ENCODE results near the gene AMZ1.
"Not testable (repeated sequence)": the region's sequence is repeated elsewhere in the genome, so short reads cannot be mapped to it uniquely, and the experiment has no call there.

The AMZ1 gene

GRCh38 chr7:2714636-2715035, 26.6 kb downstream of the AMZ1 start:
- no peak for DNase-seq

- DNase-seq: no peak
Observed at GRCh38 chr7:2715341-2716231, 27.6 kb downstream of the AMZ1 start.

- no peak for DNase-seq
Observed at GRCh38 chr7:2716488-2716887, 28.5 kb downstream of the AMZ1 start.

DNA sequence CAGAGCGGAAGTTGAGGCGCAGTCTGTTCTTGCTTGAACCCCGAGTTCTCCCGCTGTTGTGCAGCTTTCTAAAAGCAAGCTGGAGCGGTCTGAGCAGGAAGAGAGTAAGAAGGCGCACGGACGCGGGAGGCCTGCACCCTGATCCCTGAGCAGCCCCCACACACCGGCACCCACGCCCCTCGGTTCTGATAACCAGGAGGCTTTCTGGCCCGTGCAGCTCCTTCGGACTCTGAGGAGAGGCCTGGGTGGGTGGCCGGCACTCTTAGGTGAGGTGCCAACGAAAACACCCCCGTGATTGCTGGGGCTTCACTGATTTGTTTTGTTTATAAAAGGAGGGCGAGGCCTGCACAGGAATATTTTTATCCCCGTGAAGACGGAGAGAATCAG, 28.9 kb downstream of the AMZ1 start:
- no peak for DNase-seq

GRCh38 chr7:2717293-2718261, 29.6 kb downstream of the AMZ1 start:
- DNase-seq: no peak

GRCh38 chr7:2718296-2718965, 30.4 kb downstream of the AMZ1 start:
- DNase-seq: no peak

DNA sequence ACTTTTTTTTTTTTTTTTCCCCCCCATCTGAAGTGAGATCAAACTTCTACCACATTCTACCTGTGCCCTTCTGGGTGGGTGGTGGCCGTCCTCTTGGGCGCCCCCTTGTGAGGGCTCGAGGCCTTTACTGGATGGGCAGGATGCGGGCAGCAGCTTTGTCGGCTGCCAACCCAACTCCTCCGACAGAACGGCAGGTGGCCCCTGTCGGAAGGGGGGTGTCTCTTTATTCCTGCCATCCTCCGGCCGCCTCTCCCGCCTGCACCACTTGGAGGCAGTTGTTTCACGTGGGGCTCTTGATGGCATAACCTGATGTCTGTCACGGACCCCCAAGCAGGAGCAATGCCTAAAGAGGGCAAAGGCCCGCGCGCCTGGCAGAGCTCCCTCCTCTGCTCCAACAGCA, 31.0 kb downstream of the AMZ1 start:
- DNase-seq: no peak

GRCh38 chr7:2720024-2720423, 32.0 kb downstream of the AMZ1 start:
- no peak for DNase-seq

- no peak for DNase-seq
Observed at GRCh38 chr7:2721842-2722241, 33.8 kb downstream of the AMZ1 start.

DNA sequence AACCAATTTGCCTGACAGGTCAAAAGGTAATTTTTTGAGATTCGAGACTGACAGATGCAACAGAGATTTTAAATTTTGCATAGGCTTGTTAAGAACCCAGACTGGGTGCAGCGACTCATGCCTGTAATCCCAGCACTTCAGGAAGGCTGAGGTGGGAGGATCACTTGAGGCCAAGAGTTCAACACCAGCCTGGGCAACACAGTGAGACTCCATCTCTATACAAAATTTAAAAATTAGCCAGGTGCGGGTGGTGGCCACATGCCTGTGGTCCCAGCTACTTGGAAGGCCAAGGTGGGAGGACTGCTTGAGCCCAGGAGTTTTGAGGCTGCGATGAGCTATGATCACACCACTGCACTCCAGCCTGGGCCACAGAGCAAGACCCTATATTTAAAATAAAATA, 34.6 kb downstream of the AMZ1 start:
- no peak for DNase-seq

- DNase-seq: no peak
Observed at GRCh38 chr7:2723138-2723850, 35.3 kb downstream of the AMZ1 start.

DNA sequence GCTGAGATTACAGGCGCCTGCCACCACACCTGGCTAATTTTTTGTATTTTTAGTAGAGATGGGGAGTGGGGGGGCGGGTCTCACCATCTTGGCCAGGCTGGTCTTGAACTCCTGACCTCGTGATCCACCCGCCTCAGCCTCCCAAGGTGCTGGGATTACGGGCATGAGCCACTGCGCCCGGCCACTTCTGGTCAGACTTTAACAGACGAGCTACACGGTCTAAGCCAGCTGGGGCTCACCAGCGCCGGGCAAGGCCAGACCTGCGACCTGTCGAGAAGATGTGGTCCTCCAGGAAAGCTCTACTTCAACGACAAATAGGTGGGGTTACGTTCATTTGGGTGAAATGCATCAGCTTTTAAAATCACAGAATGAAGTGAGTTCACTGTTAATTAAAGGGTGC, 36.0 kb downstream of the AMZ1 start:
- not testable (repeated sequence) for DNase-seq

- no peak for DNase-seq
Observed at GRCh38 chr7:2724453-2725177, 36.6 kb downstream of the AMZ1 start.

GRCh38 chr7:2725178-2726105, 37.4 kb downstream of the AMZ1 start:
- DNase-seq: no peak

DNA sequence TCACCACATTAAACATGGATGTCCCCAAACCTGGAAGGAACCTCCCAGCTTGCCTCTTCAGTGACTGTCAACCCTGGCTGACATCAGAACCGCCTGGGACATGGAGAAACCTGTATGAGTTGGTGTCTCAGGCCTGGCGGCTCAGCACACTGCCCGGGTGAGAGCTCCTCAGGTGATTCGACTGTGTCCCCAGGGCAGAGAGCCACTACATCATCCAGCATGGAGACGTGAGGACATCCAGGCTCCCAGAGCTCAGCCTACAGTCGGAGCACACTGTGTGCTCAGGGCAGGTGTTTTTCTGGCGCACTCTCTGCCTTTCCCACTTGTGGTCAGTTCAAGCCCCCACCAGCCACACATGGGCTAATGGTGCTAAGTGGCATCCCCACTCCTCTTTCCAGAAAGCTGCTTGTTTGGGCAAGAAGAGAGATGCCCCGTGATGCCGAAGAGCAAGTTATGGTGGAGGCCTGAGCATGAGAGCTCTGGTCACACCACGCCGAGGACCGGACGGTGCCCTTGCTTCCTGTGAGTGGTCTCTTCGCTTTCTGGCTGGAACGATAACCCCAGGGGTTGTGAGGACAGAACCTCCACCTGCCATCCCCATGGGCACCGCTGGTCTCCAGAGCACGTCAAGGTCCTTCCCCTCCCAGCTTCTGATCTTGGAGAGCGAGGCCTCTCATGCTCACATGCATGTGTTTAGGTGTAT, 38.5 kb downstream of the AMZ1 start:
- DNase-seq: no peak

DNA sequence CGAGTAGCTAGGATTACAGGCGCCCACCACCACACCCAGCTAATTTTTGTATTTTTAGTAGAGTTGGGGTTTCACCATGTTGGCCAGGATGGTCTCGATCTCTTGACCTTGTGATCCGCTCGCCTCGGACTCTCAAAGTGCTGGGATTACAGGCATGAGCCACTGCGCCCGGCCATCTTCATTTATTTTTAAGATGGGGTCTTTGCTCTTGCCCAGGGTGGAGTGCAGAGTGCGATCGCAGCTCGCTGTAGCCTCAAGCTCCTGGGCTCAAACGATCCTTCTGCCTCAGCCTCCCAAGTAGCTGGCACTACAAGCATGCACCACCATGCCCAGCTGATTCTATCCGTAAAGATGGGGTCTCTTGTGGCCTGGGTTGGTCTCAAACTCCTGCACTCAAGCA, 39.2 kb downstream of the AMZ1 start:
- DNase-seq: not testable (repeated sequence)

- DNase-seq: no peak
Observed at GRCh38 chr7:2728316-2729030, 40.5 kb downstream of the AMZ1 start.

- DNase-seq: no peak
Observed at GRCh38 chr7:2729031-2729892, 41.3 kb downstream of the AMZ1 start.
